HG03045 (cell line): ENCODE results near the gene GMPR.
A peak's percentile ranks its signal among the peaks of the same experiment; 100 is the strongest.

Experiments
- ATAC-seq: cut with Tn5 transposase; IDR thresholded peaks from one replicate; pipeline ENCODE4 v1.9.1; 2021; ENCODE audit warnings: mild to moderate bottlenecking, moderate library complexity; ENCODE audit not compliant: unreplicated experiment

Gene GMPR

GRCh38 chr6:16324606-16325225 is 86.3 kb downstream of the GMPR start:
- ATAC-seq = no peak

- ATAC-seq = no peak
Observed at GRCh38 chr6:16326531-16326930, 88.1 kb downstream of the GMPR start.

- no peak for ATAC-seq
Observed at GRCh38 chr6:16326971-16327776, 88.8 kb downstream of the GMPR start.

- ATAC-seq = no peak
Observed at GRCh38 chr6:16327777-16328325, 89.5 kb downstream of the GMPR start.

DNA sequence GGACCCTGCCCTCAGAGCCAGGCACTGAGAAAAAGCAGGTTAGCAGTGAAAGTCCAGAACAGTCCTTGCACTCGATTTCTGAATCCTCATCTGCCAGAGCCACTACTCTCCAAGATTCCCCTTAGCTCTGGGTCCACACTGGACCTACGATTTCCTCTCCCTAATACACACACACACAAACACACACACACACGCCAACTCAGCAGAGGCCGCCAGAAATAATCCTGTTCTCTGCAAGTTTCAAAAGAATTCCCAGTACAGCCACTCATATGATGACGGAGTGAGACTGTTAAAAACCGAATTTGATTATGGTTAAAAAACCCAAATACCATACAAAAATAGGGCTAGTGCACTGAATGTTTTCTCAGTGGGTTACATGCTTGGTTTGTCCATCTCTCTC is 90.8 kb downstream of the GMPR start:
- no peak for ATAC-seq

GRCh38 chr6:16331384-16332174 is 93.2 kb downstream of the GMPR start:
- peak; percentile 46 for ATAC-seq

GRCh38 chr6:16332175-16332542 is 93.8 kb downstream of the GMPR start:
- peak; percentile 87 for ATAC-seq

- ATAC-seq = no peak
Observed at GRCh38 chr6:16333580-16333979, 95.2 kb downstream of the GMPR start.

DNA sequence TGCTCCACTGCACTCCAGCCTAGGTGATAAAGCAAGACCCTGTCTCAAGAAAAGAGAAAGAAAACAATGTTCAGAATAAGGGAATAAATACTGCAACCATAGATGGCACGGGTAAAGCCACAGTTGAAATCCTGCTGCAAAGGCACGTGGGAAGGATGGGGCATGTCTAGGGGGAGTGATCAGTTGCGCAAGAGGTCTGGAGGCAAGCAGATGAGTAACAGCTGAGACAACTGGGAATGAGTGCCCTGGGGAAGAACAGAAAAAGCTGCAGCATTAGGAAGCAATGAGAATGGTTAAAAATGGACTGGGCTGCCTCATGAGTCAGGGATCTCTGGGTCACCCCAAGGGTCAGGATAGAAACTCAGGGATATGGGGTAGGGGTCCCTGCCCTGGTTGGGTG is 96.3 kb downstream of the GMPR start:
- ATAC-seq = no peak

DNA sequence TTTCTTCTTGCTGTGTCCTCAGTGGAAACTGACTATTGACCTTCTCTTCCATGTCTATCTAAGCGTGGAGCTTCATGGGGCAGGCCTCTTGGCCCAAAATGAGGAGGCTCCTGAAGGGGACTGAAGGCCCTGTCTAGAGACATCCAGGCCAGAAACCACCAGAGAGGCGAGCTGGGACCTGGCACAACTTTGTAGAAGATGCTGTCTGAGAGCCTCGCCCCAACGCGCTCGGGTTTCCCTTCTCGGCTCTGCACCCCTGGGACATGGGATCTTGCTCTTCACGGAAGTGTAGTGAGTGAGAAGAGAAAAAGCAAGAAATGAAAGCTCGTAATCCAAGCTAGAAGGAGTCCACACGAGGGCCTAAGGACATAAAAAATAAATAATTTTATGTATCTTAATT is 96.8 kb downstream of the GMPR start:
- ATAC-seq = no peak

- ATAC-seq = no peak
Observed at GRCh38 chr6:16336056-16336818, 97.8 kb downstream of the GMPR start.

DNA sequence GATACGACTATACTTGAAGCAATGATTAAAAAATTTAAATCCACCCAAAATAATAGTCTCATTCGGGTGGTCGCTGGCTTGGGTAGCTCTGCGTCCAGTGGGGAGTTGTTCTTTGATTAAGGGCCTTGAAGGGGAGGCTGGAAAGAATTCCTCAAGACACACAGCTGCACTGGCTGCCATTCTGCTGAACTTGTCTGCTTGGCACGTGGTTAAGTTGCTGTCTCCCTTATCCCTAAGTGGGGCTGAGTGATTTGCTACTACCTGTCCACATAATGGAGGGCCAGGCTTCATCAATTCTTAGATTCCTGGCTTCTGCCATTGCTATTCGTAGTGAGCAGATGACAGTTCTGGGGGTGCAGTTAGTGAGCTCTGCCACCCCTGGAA is 98.5 kb downstream of the GMPR start:
- no peak for ATAC-seq

- no peak for ATAC-seq
Observed at GRCh38 chr6:16337295-16337975, 99.0 kb downstream of the GMPR start.

- no peak for ATAC-seq
Observed at GRCh38 chr6:16338577-16339264, 100.3 kb downstream of the GMPR start.

GRCh38 chr6:16339265-16339587 is 100.8 kb downstream of the GMPR start:
- no peak for ATAC-seq

- no peak for ATAC-seq
Observed at GRCh38 chr6:16343593-16343992, 105.2 kb downstream of the GMPR start.

DNA sequence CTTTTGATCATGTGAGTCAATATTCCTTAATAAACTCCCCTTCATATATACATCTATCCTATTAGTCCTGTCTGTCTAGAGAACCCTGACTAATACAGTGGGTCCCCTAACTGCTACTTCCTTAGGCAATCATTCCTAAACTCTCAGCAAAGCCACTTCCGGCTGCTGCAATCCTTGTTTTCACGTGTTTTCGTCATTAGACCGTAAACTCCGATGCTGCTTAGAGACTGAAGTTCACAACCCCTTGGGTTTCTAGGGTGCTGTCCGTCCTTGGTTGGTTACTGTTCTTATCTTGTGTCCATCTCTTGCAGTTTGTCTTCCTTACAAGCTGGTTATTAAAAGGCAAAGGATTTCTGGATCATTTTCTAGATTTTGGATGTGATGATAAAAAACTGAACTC is 106.4 kb downstream of the GMPR start:
- no peak for ATAC-seq
